Breast epithelium (tissue), 3 donors: ENCODE measurements around the gene KCTD15.

Experiments used
- POLR2A ChIP-seq: fragments of 450-650 bp; IDR thresholded peaks from one replicate; pipeline ENCODE4 v1.6.1; 2016; ENCODE audit warnings: antibody characterized with exemption, mild to moderate bottlenecking, moderate library complexity
- POLR2AphosphoS5 ChIP-seq, 3 donors: sonication (generic); formaldehyde crosslinking; IDR thresholded peaks; one replicate each; pipeline ENCODE4 v1.6.1; 2017; ENCODE audit warnings: antibody characterized with exemption in 3 of 3
- TF ChIP-seq, protein P1 (sequence below), 3 donors: fragments of 450-650 bp; IDR thresholded peaks; one replicate each; pipeline ENCODE4 v1.5.1; 2016 to 2017; ENCODE audit warnings: antibody characterized with exemption in 3 of 3, mild to moderate bottlenecking in 3 of 3, moderate library complexity in 3 of 3

DNA sequence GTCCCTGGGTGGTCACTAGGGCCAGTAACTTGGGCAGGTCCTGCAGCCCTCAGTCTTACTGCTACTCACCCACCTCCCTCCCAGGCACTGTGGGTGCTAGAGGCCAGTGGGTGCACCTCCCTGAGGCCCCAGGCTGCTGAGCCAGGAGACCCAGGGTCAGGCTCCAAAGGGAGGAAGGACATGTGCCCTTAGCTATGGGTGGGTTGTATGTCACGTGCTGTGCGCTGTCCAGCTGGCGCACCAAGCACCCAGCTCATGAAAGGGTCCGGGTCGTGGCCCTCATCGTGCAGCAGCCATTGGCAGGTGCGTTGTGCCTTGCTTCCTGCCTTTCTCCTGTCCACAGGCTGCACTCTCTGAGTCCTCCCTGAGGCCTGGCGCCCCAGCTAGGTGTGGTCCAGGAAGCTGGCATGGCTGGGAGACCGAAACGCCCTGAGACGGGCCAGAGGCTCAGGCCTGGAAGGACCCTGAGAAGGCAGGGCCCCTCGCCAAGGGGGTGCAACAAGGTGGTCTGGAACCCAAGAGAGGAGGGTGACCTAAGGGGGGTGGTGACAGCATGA is 47.0 kb upstream of the KCTD15 start:
- TF ChIP-seq, protein P1, sequence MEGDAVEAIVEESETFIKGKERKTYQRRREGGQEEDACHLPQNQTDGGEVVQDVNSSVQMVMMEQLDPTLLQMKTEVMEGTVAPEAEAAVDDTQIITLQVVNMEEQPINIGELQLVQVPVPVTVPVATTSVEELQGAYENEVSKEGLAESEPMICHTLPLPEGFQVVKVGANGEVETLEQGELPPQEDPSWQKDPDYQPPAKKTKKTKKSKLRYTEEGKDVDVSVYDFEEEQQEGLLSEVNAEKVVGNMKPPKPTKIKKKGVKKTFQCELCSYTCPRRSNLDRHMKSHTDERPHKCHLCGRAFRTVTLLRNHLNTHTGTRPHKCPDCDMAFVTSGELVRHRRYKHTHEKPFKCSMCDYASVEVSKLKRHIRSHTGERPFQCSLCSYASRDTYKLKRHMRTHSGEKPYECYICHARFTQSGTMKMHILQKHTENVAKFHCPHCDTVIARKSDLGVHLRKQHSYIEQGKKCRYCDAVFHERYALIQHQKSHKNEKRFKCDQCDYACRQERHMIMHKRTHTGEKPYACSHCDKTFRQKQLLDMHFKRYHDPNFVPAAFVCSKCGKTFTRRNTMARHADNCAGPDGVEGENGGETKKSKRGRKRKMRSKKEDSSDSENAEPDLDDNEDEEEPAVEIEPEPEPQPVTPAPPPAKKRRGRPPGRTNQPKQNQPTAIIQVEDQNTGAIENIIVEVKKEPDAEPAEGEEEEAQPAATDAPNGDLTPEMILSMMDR (IDR thresholded peaks at IDR 0.05): no peak
- TF ChIP-seq POLR2A (no peak), POLR2AphosphoS5 (IDR thresholded peaks at IDR 0.05) (no peak)
